Kidney (tissue), 14 donors: ENCODE measurements around the gene SHD. TPM values are rescaled to one million over a fixed set of nuclear protein-coding genes. Genes with fewer than 3 reads are reported as not detected.
"Not testable (repeated sequence)": the region's sequence is repeated elsewhere in the genome, so short reads cannot be mapped to it uniquely, and the experiment has no call there.

Experiments
- DNase-seq, 5 donors: peaks; one replicate each; pipeline ENCODE4 v3.0.0-alpha.2; 2013 to 2020
- FAIRE-seq: peaks from 2 replicates; lab custom pipeline; 2012; peaks lifted over from hg19 to GRCh38; lab: Jason Lieb, UNC
- H3K27ac ChIP-seq, 2 donors: one replicate each; pipeline ENCODE4 v1.7.0; 2013; ENCODE audit warnings: low read depth in 2 of 2, low read length in 2 of 2, inconsistent platforms in 1 of 2
- H3K27me3 ChIP-seq: one replicate; pipeline ENCODE4 v1.7.1; 2013; ENCODE audit warnings: low read length, inconsistent platforms; ENCODE audit not compliant: control insufficient read depth, insufficient read depth
- H3K36me3 ChIP-seq, 3 donors: one replicate each; pipeline versions ENCODE4 v1.7.0 to v1.7.1; 2013; ENCODE audit warnings: low read length in 3 of 3, control low read depth in 1 of 3, inconsistent platforms in 1 of 3; ENCODE audit not compliant: insufficient read depth in 3 of 3, control insufficient read depth in 2 of 3
- H3K4me1 ChIP-seq, 3 donors: one replicate each; pipeline versions ENCODE4 v1.7.0 to v1.7.1; 2013; ENCODE audit warnings: low read length in 3 of 3, inconsistent platforms in 1 of 3, low read depth in 1 of 3; ENCODE audit not compliant: control insufficient read depth in 2 of 3, insufficient read depth in 2 of 3
- H3K4me3 ChIP-seq, 3 donors: one replicate each; pipeline versions ENCODE4 v1.7.0 to v1.8.1; 2013; ENCODE audit warnings: low read length in 3 of 3, control low read depth in 1 of 3, inconsistent platforms in 1 of 3
- H3K9ac ChIP-seq, 3 donors: one replicate each; pipeline versions ENCODE4 v1.7.0 to v1.7.1; 2013; ENCODE audit warnings: low read length in 3 of 3, control low read depth in 1 of 3, inconsistent platforms in 1 of 3
- H3K9me3 ChIP-seq, 3 donors: one replicate each; pipeline versions ENCODE4 v1.7.0 to v1.7.1; 2013; ENCODE audit warnings: low read length in 3 of 3, control low read depth in 1 of 3, inconsistent platforms in 1 of 3; ENCODE audit not compliant: control insufficient read depth in 2 of 3, insufficient read depth in 1 of 3
- CTCF ChIP-seq: IDR thresholded peaks from 3 replicates; pipeline ENCODE4 v1.5.1; 2012; ENCODE audit warnings: mild to moderate bottlenecking, moderate library complexity, borderline replicate concordance; ENCODE audit not compliant: insufficient read depth; ENCODE audit errors: extremely low read depth
- intact Hi-C: fragments of 100-400 bp; cut with DNase I; formaldehyde crosslinking; loops from one replicate; pipeline ENCODE4 v1.11.1; 2022
- polyA plus RNA-seq: library from polyadenylated mRNA; stranded (reverse); fragments of 350-450 nt; fragmentation: Illumina TruSeq; extraction: RNeasy Lipid Tissue Mini Kit (QIAGEN cat#74804); gene quantifications from one replicate; pipeline ENCODE4 v1.2.3, GENCODE V29; 2014; ENCODE audit warnings: low read depth, low replicate concordance; ENCODE audit not compliant: insufficient read depth
- total RNA-seq: library from RNA; stranded (reverse); fragmentation: NEBNext Ultra II Directional; extraction: Animal tissue kit (Norgen Biotek cat#: 25700); gene quantifications from one replicate; pipeline ENCODE4 v1.2.1, GENCODE V29; 2021
- donor health status: control.
- donor health status: control.
- donor health status: control.
- donor health status: control.
- donor health status: control.
- donor health status: DM: yes; HTN: yes; CAD: no.
- donor health status: Normal renal cell carcinoma (clear cell type).

Gene SHD
- total and polyA plus RNA-seq, 2 donors from 2014 or later, result not detected

GRCh38 chr19:4284176-4284958 lies 5.3 kb downstream of the SHD start:
- no peak for TF ChIP-seq CTCF
- no peaks in the 10 kb centered on the region for H3K27me3 ChIP-seq
- DNase-seq, result no peak
- intact Hi-C loops, result no loop called here
- H3K9ac ChIP-seq, result no peak overlapping the region
- H3K4me3 ChIP-seq, result no peak overlapping the region
- no peaks in the 10 kb centered on the region for H3K4me1 ChIP-seq
- no peak overlapping the region for H3K27ac ChIP-seq
- no peaks in the 10 kb centered on the region for H3K9me3 ChIP-seq
- no peak for FAIRE-seq
- no peaks in the 10 kb centered on the region for H3K36me3 ChIP-seq

GRCh38 chr19:4284974-4285373 lies 5.9 kb downstream of the SHD start:
- intact Hi-C loops, result no loop called here
- H3K9ac ChIP-seq, result no peak overlapping the region
- no peaks in the 10 kb centered on the region for H3K27me3 ChIP-seq
- no peak for TF ChIP-seq CTCF
- H3K4me1 ChIP-seq, result no peaks in the 10 kb centered on the region
- H3K4me3 ChIP-seq, result no peak overlapping the region
- no peaks in the 10 kb centered on the region for H3K9me3 ChIP-seq
- H3K36me3 ChIP-seq, result no peaks in the 10 kb centered on the region
- no peak for FAIRE-seq
- no peak overlapping the region for H3K27ac ChIP-seq
- no peak for DNase-seq

GRCh38 chr19:4286141-4286540 lies 7.1 kb downstream of the SHD start:
- H3K36me3 ChIP-seq, FAIRE-seq, H3K4me3 ChIP-seq, H3K27me3 ChIP-seq, H3K9ac ChIP-seq, H3K4me1 ChIP-seq, intact Hi-C loops, H3K27ac ChIP-seq, DNase-seq, H3K9me3 ChIP-seq: not testable (repeated sequence)

GRCh38 chr19:4288091-4288777 lies 9.2 kb downstream of the SHD start:
- Histone ChIP-seq H3K9ac (no peak overlapping the region), H3K36me3 (no peaks in the 10 kb centered on the region), H3K27me3 (no peaks in the 10 kb centered on the region), H3K9me3 (no peaks in the 10 kb centered on the region), H3K4me1 (no peaks in the 10 kb centered on the region), H3K27ac (no peak overlapping the region), H3K4me3 (no peak overlapping the region)
- TF ChIP-seq CTCF, result no peak
- DNase-seq, result no peak
- no peak for FAIRE-seq
- intact Hi-C loops, result no loop called here
